WTC11 (cell line): ENCODE results near the gene SOCS3. TPM values are rescaled to one million over a fixed set of nuclear protein-coding genes. Genes with fewer than 3 reads are reported as not detected.

Experiments
- ATAC-seq: fragments of 200-7000 bp; cut with Tn5 transposase; 2 replicates; pipeline ENCODE4 v1.10.0; 2021; ENCODE audit warnings: mild to moderate bottlenecking, moderate library complexity
- CTCF ChIA-PET: fragments of 300-600 bp; sonication (Branson Sonifier 250); formaldehyde crosslinking; loops from one replicate; lab custom pipeline; 2021; ENCODE audit warnings: antibody characterized with exemption; lab: Charles Lee
- POLR2A ChIA-PET: fragments of 350-600 bp; sonication (Branson Sonifier 250); formaldehyde crosslinking; loops from one replicate; lab custom pipeline; 2021; ENCODE audit warnings: antibody characterized with exemption; lab: Charles Lee
- DNase-seq: peaks from one replicate; pipeline ENCODE4 v3.0.0; 2021; ENCODE audit warnings: low spot score
- H3K27ac Mint-ChIP-seq: 2 replicates; pipeline ENCODE4 v1.8.0; 2021; ENCODE audit warnings: mixed read lengths
- H3K27me3 Mint-ChIP-seq: 2 replicates; pipeline ENCODE4 v1.8.0; 2021; ENCODE audit warnings: low read depth, mild to moderate bottlenecking, moderate library complexity, mixed read lengths
- H3K36me3 Mint-ChIP-seq: 2 replicates; pipeline ENCODE4 v1.8.0; 2021; ENCODE audit warnings: mixed read lengths
- H3K4me1 Mint-ChIP-seq: 2 replicates; pipeline ENCODE4 v1.8.0; 2022; ENCODE audit warnings: mixed read lengths
- H3K4me3 Mint-ChIP-seq: 2 replicates; pipeline ENCODE4 v1.8.0; 2021; ENCODE audit warnings: mild to moderate bottlenecking, moderate library complexity, mixed read lengths
- H3K9me3 Mint-ChIP-seq: 2 replicates; pipeline ENCODE4 v1.8.0; 2021; ENCODE audit warnings: mixed read lengths
- ELF4 ChIP-seq: sonication (generic); formaldehyde crosslinking; IDR thresholded peaks from 2 replicates; pipeline ENCODE4 v1.8.1; 2022; ENCODE audit warnings: low read depth, mild to moderate bottlenecking, moderate library complexity, missing genetic modification reagents
- FOXJ3 ChIP-seq: sonication (generic); formaldehyde crosslinking; IDR thresholded peaks from 2 replicates; pipeline ENCODE4 v1.9.0; 2021; ENCODE audit warnings: missing genetic modification reagents, mild to moderate bottlenecking, borderline replicate concordance
- GABPB1 ChIP-seq: sonication (generic); formaldehyde crosslinking; IDR thresholded peaks from 2 replicates; pipeline ENCODE4 v1.8.1; 2023; ENCODE audit warnings: mild to moderate bottlenecking, missing genetic modification reagents
- GRHL2 ChIP-seq: fragments of 250-450 bp; sonication (Bioruptor Pico); IDR thresholded peaks from 2 replicates; pipeline ENCODE4 v1.8.0; 2022; ENCODE audit warnings: mild to moderate bottlenecking, moderate library complexity; ENCODE audit not compliant: insufficient replicate concordance, severe bottlenecking
- GTF2I ChIP-seq: fragments of 250-450 bp; sonication (Bioruptor Pico); conservative IDR thresholded peaks from 2 replicates; pipeline ENCODE4 v1.4.0; 2021; ENCODE audit warnings: mild to moderate bottlenecking
- HMGA2 ChIP-seq: fragments of 250-450 bp; sonication (Bioruptor Pico); IDR thresholded peaks from 2 replicates; pipeline ENCODE4 v1.4.0; 2021; ENCODE audit warnings: mild to moderate bottlenecking, moderate library complexity
- JAZF1 ChIP-seq: fragments of 250-450 bp; sonication (Bioruptor Pico); IDR thresholded peaks from 2 replicates; pipeline ENCODE4 v1.9.0; 2021; ENCODE audit warnings: moderate library complexity, mild to moderate bottlenecking, inconsistent platforms
- KAT7 ChIP-seq: sonication (generic); formaldehyde crosslinking; IDR thresholded peaks from 2 replicates; pipeline ENCODE4 v1.8.1; 2023; ENCODE audit warnings: missing genetic modification reagents, mild to moderate bottlenecking, borderline replicate concordance
- MLX ChIP-seq: sonication (generic); formaldehyde crosslinking; IDR thresholded peaks from 2 replicates; pipeline ENCODE4 v1.8.1; 2023; ENCODE audit warnings: mild to moderate bottlenecking, missing genetic modification reagents, moderate library complexity
- MYBL2 ChIP-seq: sonication (generic); formaldehyde crosslinking; IDR thresholded peaks from 2 replicates; pipeline ENCODE4 v1.8.1; 2023; ENCODE audit warnings: mild to moderate bottlenecking, moderate library complexity, missing genetic modification reagents
- PRRX2 ChIP-seq: fragments of 250-450 bp; sonication (Bioruptor Pico); IDR thresholded peaks from 2 replicates; pipeline ENCODE4 v1.8.0; 2021; ENCODE audit warnings: mild to moderate bottlenecking
- RELA ChIP-seq: sonication (generic); formaldehyde crosslinking; IDR thresholded peaks from 2 replicates; pipeline ENCODE4 v1.8.1; 2022; ENCODE audit warnings: missing genetic modification reagents, mild to moderate bottlenecking, borderline replicate concordance
- RORB ChIP-seq: fragments of 250-450 bp; sonication (Bioruptor Pico); IDR thresholded peaks from 2 replicates; pipeline ENCODE4 v1.9.0; 2021; ENCODE audit warnings: mild to moderate bottlenecking
- SMAD3 ChIP-seq: sonication (generic); formaldehyde crosslinking; IDR thresholded peaks from 2 replicates; pipeline ENCODE4 v1.8.0; 2022; ENCODE audit warnings: missing genetic modification reagents, mild to moderate bottlenecking, borderline replicate concordance
- ZBTB21 ChIP-seq: sonication (generic); formaldehyde crosslinking; IDR thresholded peaks from 2 replicates; pipeline ENCODE4 v1.8.1; 2023; ENCODE audit warnings: mild to moderate bottlenecking, missing genetic modification reagents, borderline replicate concordance
- ZNF263 ChIP-seq: sonication (generic); formaldehyde crosslinking; IDR thresholded peaks from 2 replicates; pipeline ENCODE4 v1.8.1; 2022; ENCODE audit warnings: low read depth, mild to moderate bottlenecking, moderate library complexity, missing genetic modification reagents
- ZNF423 ChIP-seq: fragments of 250-450 bp; sonication (Bioruptor Pico); IDR thresholded peaks from 2 replicates; pipeline ENCODE4 v2.1.2; 2022; ENCODE audit warnings: mild to moderate bottlenecking, moderate library complexity
- ZNF671 ChIP-seq: fragments of 250-450 bp; sonication (Bioruptor Pico); IDR thresholded peaks from 2 replicates; pipeline ENCODE4 v1.8.0; 2021; ENCODE audit warnings: mild to moderate bottlenecking
- total RNA-seq: library from RNA; stranded (reverse); gene quantifications from 3 replicates; pipeline ENCODE4 v1.2.3, GENCODE V29; 2021
- TF ChIP-seq, protein P1 (sequence below): fragments of 250-450 bp; sonication (Bioruptor Pico); IDR thresholded peaks from 2 replicates; pipeline ENCODE4 v1.9.0; 2021; ENCODE audit warnings: mild to moderate bottlenecking
- TF ChIP-seq, protein P2 (sequence below): sonication (generic); formaldehyde crosslinking; IDR thresholded peaks from 2 replicates; pipeline ENCODE4 v1.8.0; 2022; ENCODE audit warnings: mild to moderate bottlenecking, missing genetic modification reagents
- TF ChIP-seq, protein P3 (sequence below): sonication (generic); formaldehyde crosslinking; IDR thresholded peaks from 2 replicates; pipeline ENCODE4 v1.8.0; 2023; ENCODE audit warnings: mild to moderate bottlenecking, missing genetic modification reagents
- TF ChIP-seq, protein P4 (sequence below): fragments of 200-600 bp; IDR thresholded peaks from 2 replicates; pipeline ENCODE4 v1.8.0; 2022; ENCODE audit warnings: antibody characterized with exemption

Gene SOCS3
- total RNA-seq, 1 experiment from 2014 or later: 23.8 TPM

DNA sequence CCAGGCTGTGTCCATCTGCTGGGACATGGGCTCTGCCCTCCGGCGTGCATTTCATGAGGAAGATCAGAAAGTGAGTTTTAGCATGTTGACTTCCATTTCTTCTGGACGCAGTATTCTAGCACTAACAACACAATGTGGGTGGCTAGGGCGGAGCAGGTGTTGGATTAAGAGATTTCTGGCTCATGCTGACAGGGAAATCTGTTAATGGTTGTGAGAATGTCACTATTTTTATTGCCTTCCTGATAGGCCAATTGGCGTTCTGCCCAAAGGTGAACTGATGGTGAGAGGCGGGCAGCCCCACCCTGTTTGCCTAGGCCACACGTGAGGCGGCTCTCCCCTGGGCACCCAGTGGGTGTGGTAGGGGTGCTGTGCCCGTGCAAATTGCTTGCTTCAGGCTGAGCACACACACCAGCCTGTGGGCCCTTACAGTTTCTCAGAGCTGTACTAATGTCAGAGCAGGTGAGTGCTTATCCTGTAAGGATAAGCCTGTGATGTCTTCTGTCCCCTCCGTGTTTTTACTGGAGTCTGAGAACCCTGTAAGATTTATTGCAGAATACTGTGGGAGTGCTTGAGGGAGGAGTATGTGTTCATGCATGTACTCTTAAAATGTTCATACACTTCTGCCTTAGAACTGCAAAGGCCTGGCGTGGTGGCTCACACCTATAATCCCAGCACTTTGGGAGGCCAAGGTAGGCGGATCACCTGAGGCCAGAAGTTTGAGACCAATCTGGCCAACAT, 49.5 kb upstream of the SOCS3 start (continued):
- TF ChIP-seq ZNF263 (CRISPR knock-in tag) (no peak), MYBL2 (CRISPR knock-in tag) (no peak), HMGA2 (CRISPR knock-in tag) (no peak), GRHL2 (CRISPR knock-in tag) (no peak), ELF4 (CRISPR knock-in tag) (no peak), GTF2I (CRISPR knock-in tag) (no peak), FOXJ3 (CRISPR knock-in tag) (no peak)
- TF ChIP-seq, protein P1, sequence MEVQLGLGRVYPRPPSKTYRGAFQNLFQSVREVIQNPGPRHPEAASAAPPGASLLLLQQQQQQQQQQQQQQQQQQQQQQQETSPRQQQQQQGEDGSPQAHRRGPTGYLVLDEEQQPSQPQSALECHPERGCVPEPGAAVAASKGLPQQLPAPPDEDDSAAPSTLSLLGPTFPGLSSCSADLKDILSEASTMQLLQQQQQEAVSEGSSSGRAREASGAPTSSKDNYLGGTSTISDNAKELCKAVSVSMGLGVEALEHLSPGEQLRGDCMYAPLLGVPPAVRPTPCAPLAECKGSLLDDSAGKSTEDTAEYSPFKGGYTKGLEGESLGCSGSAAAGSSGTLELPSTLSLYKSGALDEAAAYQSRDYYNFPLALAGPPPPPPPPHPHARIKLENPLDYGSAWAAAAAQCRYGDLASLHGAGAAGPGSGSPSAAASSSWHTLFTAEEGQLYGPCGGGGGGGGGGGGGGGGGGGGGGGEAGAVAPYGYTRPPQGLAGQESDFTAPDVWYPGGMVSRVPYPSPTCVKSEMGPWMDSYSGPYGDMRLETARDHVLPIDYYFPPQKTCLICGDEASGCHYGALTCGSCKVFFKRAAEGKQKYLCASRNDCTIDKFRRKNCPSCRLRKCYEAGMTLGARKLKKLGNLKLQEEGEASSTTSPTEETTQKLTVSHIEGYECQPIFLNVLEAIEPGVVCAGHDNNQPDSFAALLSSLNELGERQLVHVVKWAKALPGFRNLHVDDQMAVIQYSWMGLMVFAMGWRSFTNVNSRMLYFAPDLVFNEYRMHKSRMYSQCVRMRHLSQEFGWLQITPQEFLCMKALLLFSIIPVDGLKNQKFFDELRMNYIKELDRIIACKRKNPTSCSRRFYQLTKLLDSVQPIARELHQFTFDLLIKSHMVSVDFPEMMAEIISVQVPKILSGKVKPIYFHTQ (CRISPR knock-in tag): no peak

DNA sequence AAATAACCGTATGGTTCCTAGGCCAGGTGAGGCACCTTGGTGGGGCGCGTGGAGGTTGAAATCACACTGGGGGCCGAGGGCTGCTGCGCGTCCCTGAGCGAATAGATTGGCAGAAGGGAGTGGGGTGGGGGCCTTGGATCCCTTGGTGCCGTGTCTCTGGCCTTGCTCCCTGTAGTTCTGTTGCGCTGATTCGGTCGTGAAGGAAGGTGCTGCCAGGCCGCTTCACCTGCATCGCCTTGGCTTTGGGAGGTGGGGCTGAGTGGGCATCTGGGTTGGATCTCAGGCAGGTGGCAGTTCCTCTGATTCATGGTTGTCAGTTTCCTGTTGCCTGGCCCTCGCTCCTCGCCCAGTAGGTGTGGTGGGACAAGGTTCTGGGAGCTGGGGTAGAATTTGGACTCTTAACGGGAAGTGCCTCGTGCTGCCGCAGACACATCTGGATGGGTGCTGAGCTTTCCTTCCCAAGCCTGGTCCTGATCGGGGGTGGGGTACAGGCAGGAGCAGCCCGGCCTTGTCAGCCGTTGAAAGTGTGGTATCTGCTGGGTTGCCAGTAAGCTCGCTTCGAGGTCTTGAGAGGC, 48.7 kb upstream of the SOCS3 start:
- peaks cover 17% of the 10 kb centered on the region for H3K4me1 Mint-ChIP-seq
- peak overlapping the region; percentile 52 for H3K27ac Mint-ChIP-seq
- POLR2A ChIA-PET: no interaction called here
- peaks cover 27% of the 10 kb centered on the region for H3K36me3 Mint-ChIP-seq
- no peaks in the 10 kb centered on the region for H3K9me3 Mint-ChIP-seq
- no peak overlapping the region for H3K4me3 Mint-ChIP-seq
- CTCF ChIA-PET: interaction anchor here (1.1 to 1.4 kb wide), 2 partner anchors 43 to 48 kb away, joined by 4 read pairs; no protein-coding TSS in a partner anchor
- TF ChIP-seq SMAD3 (CRISPR knock-in tag) (no peak), RELA (CRISPR knock-in tag) (0 out of 2 replicates have a peak, but pooled peaks have one; percentile 29), PRRX2 (CRISPR knock-in tag) (no peak)
- TF ChIP-seq, all 79 proteins: peak for 1
- no peak for DNase-seq
- ATAC-seq: no peak
- H3K27me3 Mint-ChIP-seq: no peaks in the 10 kb centered on the region

- ATAC-seq: no peak
- no peaks in the 10 kb centered on the region for H3K27me3 Mint-ChIP-seq
- no peak for DNase-seq
- peaks cover 34% of the 10 kb centered on the region for H3K36me3 Mint-ChIP-seq
- ChIA-PET POLR2A (no interaction called here), CTCF (interaction anchor here (0.5 to 2.0 kb wide), 3 partner anchors 10 to 47 kb away, joined by 3 to 8 read pairs (median 8); partner anchors contain the start of gene SOCS3)
- peaks cover 17% of the 10 kb centered on the region for H3K4me1 Mint-ChIP-seq
- H3K27ac Mint-ChIP-seq: peak overlapping the region; percentile 47
- H3K9me3 Mint-ChIP-seq: no peaks in the 10 kb centered on the region
- no peak overlapping the region for H3K4me3 Mint-ChIP-seq
- TF ChIP-seq KAT7 (CRISPR knock-in tag) (no peak), JAZF1 (no peak), ZNF423 (CRISPR knock-in tag) (no peak), RORB (no peak), ZBTB21 (CRISPR knock-in tag) (no peak), GTF2I (CRISPR knock-in tag) (no peak), MLX (CRISPR knock-in tag) (no peak), ELF4 (CRISPR knock-in tag) (no peak), ZNF671 (CRISPR knock-in tag) (no peak), GABPB1 (CRISPR knock-in tag) (no peak)
- TF ChIP-seq, protein P2, sequence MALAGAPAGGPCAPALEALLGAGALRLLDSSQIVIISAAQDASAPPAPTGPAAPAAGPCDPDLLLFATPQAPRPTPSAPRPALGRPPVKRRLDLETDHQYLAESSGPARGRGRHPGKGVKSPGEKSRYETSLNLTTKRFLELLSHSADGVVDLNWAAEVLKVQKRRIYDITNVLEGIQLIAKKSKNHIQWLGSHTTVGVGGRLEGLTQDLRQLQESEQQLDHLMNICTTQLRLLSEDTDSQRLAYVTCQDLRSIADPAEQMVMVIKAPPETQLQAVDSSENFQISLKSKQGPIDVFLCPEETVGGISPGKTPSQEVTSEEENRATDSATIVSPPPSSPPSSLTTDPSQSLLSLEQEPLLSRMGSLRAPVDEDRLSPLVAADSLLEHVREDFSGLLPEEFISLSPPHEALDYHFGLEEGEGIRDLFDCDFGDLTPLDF (CRISPR knock-in tag): no peak
- TF ChIP-seq, protein P3, sequence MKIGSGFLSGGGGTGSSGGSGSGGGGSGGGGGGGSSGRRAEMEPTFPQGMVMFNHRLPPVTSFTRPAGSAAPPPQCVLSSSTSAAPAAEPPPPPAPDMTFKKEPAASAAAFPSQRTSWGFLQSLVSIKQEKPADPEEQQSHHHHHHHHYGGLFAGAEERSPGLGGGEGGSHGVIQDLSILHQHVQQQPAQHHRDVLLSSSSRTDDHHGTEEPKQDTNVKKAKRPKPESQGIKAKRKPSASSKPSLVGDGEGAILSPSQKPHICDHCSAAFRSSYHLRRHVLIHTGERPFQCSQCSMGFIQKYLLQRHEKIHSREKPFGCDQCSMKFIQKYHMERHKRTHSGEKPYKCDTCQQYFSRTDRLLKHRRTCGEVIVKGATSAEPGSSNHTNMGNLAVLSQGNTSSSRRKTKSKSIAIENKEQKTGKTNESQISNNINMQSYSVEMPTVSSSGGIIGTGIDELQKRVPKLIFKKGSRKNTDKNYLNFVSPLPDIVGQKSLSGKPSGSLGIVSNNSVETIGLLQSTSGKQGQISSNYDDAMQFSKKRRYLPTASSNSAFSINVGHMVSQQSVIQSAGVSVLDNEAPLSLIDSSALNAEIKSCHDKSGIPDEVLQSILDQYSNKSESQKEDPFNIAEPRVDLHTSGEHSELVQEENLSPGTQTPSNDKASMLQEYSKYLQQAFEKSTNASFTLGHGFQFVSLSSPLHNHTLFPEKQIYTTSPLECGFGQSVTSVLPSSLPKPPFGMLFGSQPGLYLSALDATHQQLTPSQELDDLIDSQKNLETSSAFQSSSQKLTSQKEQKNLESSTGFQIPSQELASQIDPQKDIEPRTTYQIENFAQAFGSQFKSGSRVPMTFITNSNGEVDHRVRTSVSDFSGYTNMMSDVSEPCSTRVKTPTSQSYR (CRISPR knock-in tag): no peak
- TF ChIP-seq, protein P4, sequence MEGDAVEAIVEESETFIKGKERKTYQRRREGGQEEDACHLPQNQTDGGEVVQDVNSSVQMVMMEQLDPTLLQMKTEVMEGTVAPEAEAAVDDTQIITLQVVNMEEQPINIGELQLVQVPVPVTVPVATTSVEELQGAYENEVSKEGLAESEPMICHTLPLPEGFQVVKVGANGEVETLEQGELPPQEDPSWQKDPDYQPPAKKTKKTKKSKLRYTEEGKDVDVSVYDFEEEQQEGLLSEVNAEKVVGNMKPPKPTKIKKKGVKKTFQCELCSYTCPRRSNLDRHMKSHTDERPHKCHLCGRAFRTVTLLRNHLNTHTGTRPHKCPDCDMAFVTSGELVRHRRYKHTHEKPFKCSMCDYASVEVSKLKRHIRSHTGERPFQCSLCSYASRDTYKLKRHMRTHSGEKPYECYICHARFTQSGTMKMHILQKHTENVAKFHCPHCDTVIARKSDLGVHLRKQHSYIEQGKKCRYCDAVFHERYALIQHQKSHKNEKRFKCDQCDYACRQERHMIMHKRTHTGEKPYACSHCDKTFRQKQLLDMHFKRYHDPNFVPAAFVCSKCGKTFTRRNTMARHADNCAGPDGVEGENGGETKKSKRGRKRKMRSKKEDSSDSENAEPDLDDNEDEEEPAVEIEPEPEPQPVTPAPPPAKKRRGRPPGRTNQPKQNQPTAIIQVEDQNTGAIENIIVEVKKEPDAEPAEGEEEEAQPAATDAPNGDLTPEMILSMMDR: no peak
Measured at GRCh38 chr17:78407387-78408000, 47.6 kb upstream of the SOCS3 start.
